MCF 10A (cell line): ENCODE data around the gene NCOR1. TPM values are rescaled to one million over a fixed set of nuclear protein-coding genes. Genes with fewer than 3 reads are reported as not detected.

Experiments
- BruUV-seq: library from RNA; stranded (reverse); fragments of 400-500 nt; replicated peaks from 2 replicates; lab custom pipeline; 2021; lab: Mats Ljungman, UMichigan
- CTCF ChIA-PET: fragments of 300-600 bp; sonication (Branson Sonifier 250); formaldehyde crosslinking; extraction: SDS; loops from one replicate; lab custom pipeline; 2021; ENCODE audit warnings: antibody characterized with exemption, inconsistent platforms; lab: Yijun Ruan, JAX
- POLR2A ChIA-PET: fragments of 300-600, 350-650 bp; sonication (Branson Sonifier 250); formaldehyde crosslinking; extraction: SDS; loops from one replicate; lab custom pipeline; 2020; ENCODE audit warnings: antibody characterized with exemption, inconsistent platforms; lab: Yijun Ruan, JAX
- DNase-seq: peaks from one replicate; pipeline ENCODE4 v3.0.0-alpha.2; 2018; ENCODE audit not compliant: unreplicated experiment
- H3K27ac Mint-ChIP-seq: one replicate; pipeline ENCODE4 v1.8.0; 2022; ENCODE audit warnings: mild to moderate bottlenecking, low read depth, mixed read lengths; ENCODE audit not compliant: unreplicated experiment
- H3K27me3 Mint-ChIP-seq: one replicate; pipeline ENCODE4 v1.8.0; 2022; ENCODE audit warnings: mixed read lengths; ENCODE audit not compliant: insufficient read depth, unreplicated experiment
- H3K36me3 Mint-ChIP-seq: one replicate; pipeline ENCODE4 v1.8.0; 2022; ENCODE audit warnings: mild to moderate bottlenecking, moderate library complexity, mixed read lengths; ENCODE audit not compliant: insufficient read depth, unreplicated experiment
- H3K4me1 Mint-ChIP-seq: one replicate; pipeline ENCODE4 v1.8.0; 2022; ENCODE audit warnings: mixed read lengths; ENCODE audit not compliant: insufficient read depth, unreplicated experiment
- H3K4me3 Mint-ChIP-seq: one replicate; pipeline ENCODE4 v1.8.0; 2022; ENCODE audit warnings: mild to moderate bottlenecking, moderate library complexity, mixed read lengths; ENCODE audit not compliant: unreplicated experiment
- H3K9me3 Mint-ChIP-seq: one replicate; pipeline ENCODE4 v1.8.0; 2022; ENCODE audit warnings: mixed read lengths; ENCODE audit not compliant: unreplicated experiment
- CTCF ChIP-seq: fragments of 200-600 bp; IDR thresholded peaks from one replicate; pipeline ENCODE4 v1.8.0; 2022; ENCODE audit warnings: antibody characterized with exemption, mild to moderate bottlenecking; ENCODE audit not compliant: unreplicated experiment
- intact Hi-C: fragments of 100-400 bp; cut with micrococcal nuclease; formaldehyde crosslinking; loops from 2 replicates; pipeline ENCODE4 v1.14.1; 2022
- total RNA-seq: library from RNA; stranded (reverse); gene quantifications from 2 replicates; pipeline ENCODE4 v1.2.3, GENCODE V29; 2022

The NCOR1 gene
- total RNA-seq, 1 experiment from 2014 or later, result 138 TPM

- peaks cover 48% of the 10 kb centered on the region for H3K36me3 Mint-ChIP-seq
- peak overlapping the region; percentile 82 for H3K4me3 Mint-ChIP-seq
- peaks cover 7% of the 10 kb centered on the region for H3K9me3 Mint-ChIP-seq
- ChIA-PET CTCF (interaction anchor here (0.6 to 5.9 kb wide), 11 partner anchors 47 to 707 kb away, joined by 3 to 40 read pairs (median 4); partner anchors contain the start of gene ADORA2B), POLR2A (interaction anchor here (0.6 to 9.1 kb wide), 26 partner anchors 9 to 735 kb away, joined by 3 to 134 read pairs (median 4); partner anchors contain the start of genes ADORA2B, NCOR1 and PIGL)
- peak; percentile 30 for DNase-seq
- no peaks in the 10 kb centered on the region for H3K27me3 Mint-ChIP-seq
- peak overlapping the region; percentile 93 for H3K27ac Mint-ChIP-seq
- H3K4me1 Mint-ChIP-seq, result peaks cover 15% of the 10 kb centered on the region
- BruUV-seq, result no TSS peak
- intact Hi-C loops, result loop anchor here (2.0 kb wide), 2 partner anchors 41 to 151 kb away; no protein-coding TSS in a partner anchor
- no peak for TF ChIP-seq CTCF
These were observed 215.1 kb downstream of the NCOR1 start for GRCh38 chr17:15999974-16000827.

- peak within 1 kb of the TSS; percentile 82 for H3K4me3 Mint-ChIP-seq
- peak within 1 kb of the TSS; percentile 93 for H3K27ac Mint-ChIP-seq
- H3K27me3 Mint-ChIP-seq, result no peaks in the 10 kb centered on the region
- DNase-seq, result peak; percentile 95
- BruUV-seq, result TSS peak; percentile 56
- intact Hi-C loops, result loop anchor here (2.0 kb wide), 2 partner anchors 41 to 151 kb away; no protein-coding TSS in a partner anchor
- ChIA-PET POLR2A (interaction anchor here (0.6 to 9.1 kb wide), 28 partner anchors 8 to 529 kb away, joined by 3 to 134 read pairs (median 4); partner anchors contain the start of genes ADORA2B, NCOR1 and PIGL), CTCF (interaction anchor here (0.6 to 5.9 kb wide), 11 partner anchors 24 to 706 kb away, joined by 3 to 40 read pairs (median 4); partner anchors contain the start of gene ADORA2B)
- peaks cover 15% of the 10 kb centered on the region for H3K4me1 Mint-ChIP-seq
- H3K36me3 Mint-ChIP-seq, result peaks cover 48% of the 10 kb centered on the region
- H3K9me3 Mint-ChIP-seq, result peaks cover 7% of the 10 kb centered on the region
- TF ChIP-seq CTCF, result no peak
These were observed 216.0 kb downstream of the NCOR1 start, which contains the start of the genes TTC19 and ZSWIM7 for GRCh38 chr17:15999141-15999973. Gene TTC19, plus strand, starts transcription at chr17:15999824. Its CDS starts 25 bp downstream, at chr17:15999849. Gene ZSWIM7, minus strand, starts transcription at chr17:15999704. Its CDS starts 110 bp downstream, at chr17:15999594.

GRCh38 chr17:15998031-15998562, 217.2 kb downstream of the NCOR1 start:
- no peak for TF ChIP-seq CTCF
- Mint-ChIP-seq H3K4me1 (peaks cover 15% of the 10 kb centered on the region), H3K36me3 (peaks cover 46% of the 10 kb centered on the region), H3K27ac (peak overlapping the region; percentile 93), H3K4me3 (peak overlapping the region; percentile 82), H3K27me3 (no peaks in the 10 kb centered on the region), H3K9me3 (peaks cover 7% of the 10 kb centered on the region)
- no peak for DNase-seq
- ChIA-PET CTCF (interaction anchor here (0.5 to 5.9 kb wide), 8 partner anchors 39 to 448 kb away, joined by 3 to 40 read pairs (median 4); partner anchors contain the start of gene ADORA2B), POLR2A (interaction anchor here (0.7 to 9.1 kb wide), 6 partner anchors 30 to 170 kb away, joined by 3 to 134 read pairs (median 4); partner anchors contain the start of gene ADORA2B)
- no TSS peak for BruUV-seq
- intact Hi-C loops, result loop anchor here (1.0 to 2.0 kb wide), 4 partner anchors 39 to 170 kb away; no protein-coding TSS in a partner anchor
